Effector memory CD8-positive, alpha-beta T cell (primary cell): ENCODE data around the gene EHBP1.

Source experiments
- ATAC-seq: fragments of 150-1000 bp; cut with Tn5 transposase; replicated peaks from 2 replicates; pipeline ENCODE4 v1.10.0; 2021; ENCODE audit warnings: mild to moderate bottlenecking, moderate library complexity
- DNase-seq, 3 experiments: peaks; one replicate each; pipeline ENCODE4 v3.0.0; 2021
- H3K27ac Mint-ChIP-seq, 2 donors: one replicate each; pipeline ENCODE4 v1.8.0; 2022; ENCODE audit warnings: mild to moderate bottlenecking in 2 of 2, mixed read lengths in 2 of 2, moderate library complexity in 2 of 2
- H3K27me3 Mint-ChIP-seq, 2 donors: one replicate each; pipeline ENCODE4 v1.8.0; 2022; ENCODE audit warnings: mixed read lengths in 2 of 2
- H3K36me3 Mint-ChIP-seq: one replicate; pipeline ENCODE4 v1.8.0; 2022; ENCODE audit warnings: mild to moderate bottlenecking, moderate library complexity, mixed read lengths; ENCODE audit not compliant: insufficient read depth
- H3K4me1 Mint-ChIP-seq, 2 donors: one replicate each; pipeline ENCODE4 v1.8.0; 2022; ENCODE audit warnings: low read depth in 2 of 2, mixed read lengths in 2 of 2
- H3K4me3 Mint-ChIP-seq, 2 donors: one replicate each; pipeline ENCODE4 v1.8.0; 2022; ENCODE audit warnings: mild to moderate bottlenecking in 2 of 2, mixed read lengths in 2 of 2, moderate library complexity in 2 of 2
- H3K9me3 Mint-ChIP-seq, 2 donors: one replicate each; pipeline ENCODE4 v1.8.0; 2022; ENCODE audit warnings: mixed read lengths in 2 of 2

EHBP1 gene

GRCh38 chr2:62731275-62731674, 25.8 kb downstream of the EHBP1 start:
- no peak for DNase-seq
- Mint-ChIP-seq H3K4me1 (peaks cover 15 to 30% of the 10 kb centered on the region in 2 donors), H3K4me3 (no peak overlapping the region), H3K27me3 (no peaks in the 10 kb centered on the region), H3K27ac (no peak overlapping the region), H3K9me3 (peaks cover 3 to 7% of the 10 kb centered on the region in 2 donors), H3K36me3 (peaks cover 2% of the 10 kb centered on the region)
- ATAC-seq = no peak

GRCh38 chr2:62732262-62732777, 26.8 kb downstream of the EHBP1 start:
- peaks cover 3 to 7% of the 10 kb centered on the region in 2 donors for H3K9me3 Mint-ChIP-seq
- peaks cover 19 to 30% of the 10 kb centered on the region in 2 donors for H3K4me1 Mint-ChIP-seq
- no peak overlapping the region for H3K4me3 Mint-ChIP-seq
- DNase-seq (no peak), ATAC-seq (no peak)
- no peaks in the 10 kb centered on the region for H3K27me3 Mint-ChIP-seq
- H3K36me3 Mint-ChIP-seq = no peaks in the 10 kb centered on the region
- no peak overlapping the region for H3K27ac Mint-ChIP-seq

- DNase-seq (no peak), ATAC-seq (no peak)
- Mint-ChIP-seq H3K27ac (no peak overlapping the region), H3K9me3 (peaks cover 3 to 7% of the 10 kb centered on the region in 2 donors), H3K4me1 (peaks cover 19 to 26% of the 10 kb centered on the region in 2 donors), H3K4me3 (no peak overlapping the region), H3K27me3 (no peaks in the 10 kb centered on the region), H3K36me3 (no peaks in the 10 kb centered on the region)
Measured at GRCh38 chr2:62733546-62733945, 28.0 kb downstream of the EHBP1 start.

- ATAC-seq (no peak), DNase-seq (no peak)
- H3K4me3 Mint-ChIP-seq = no peak overlapping the region
- H3K27ac Mint-ChIP-seq = no peak overlapping the region
- H3K36me3 Mint-ChIP-seq = no peaks in the 10 kb centered on the region
- peaks cover under 1 to 7% of the 10 kb centered on the region in 2 donors for H3K9me3 Mint-ChIP-seq
- H3K4me1 Mint-ChIP-seq = peaks cover 21 to 24% of the 10 kb centered on the region in 2 donors
- H3K27me3 Mint-ChIP-seq = no peaks in the 10 kb centered on the region
Measured at GRCh38 chr2:62736899-62737559, 31.5 kb downstream of the EHBP1 start.

GRCh38 chr2:62738981-62739936, 33.7 kb downstream of the EHBP1 start:
- Mint-ChIP-seq H3K36me3 (no peaks in the 10 kb centered on the region), H3K4me1 (peaks cover 19 to 23% of the 10 kb centered on the region in 2 donors), H3K27me3 (no peaks in the 10 kb centered on the region), H3K9me3 (no peaks in the 10 kb centered on the region), H3K27ac (no peak overlapping the region), H3K4me3 (no peak overlapping the region)
- ATAC-seq (no peak), DNase-seq (no peak)

- no peaks in the 10 kb centered on the region for H3K27me3 Mint-ChIP-seq
- H3K4me1 Mint-ChIP-seq = peaks cover 15 to 23% of the 10 kb centered on the region in 2 donors
- DNase-seq = no peak
- no peaks in the 10 kb centered on the region for H3K9me3 Mint-ChIP-seq
- H3K27ac Mint-ChIP-seq = no peak overlapping the region
- ATAC-seq = no peak
- H3K4me3 Mint-ChIP-seq = no peak overlapping the region
- no peaks in the 10 kb centered on the region for H3K36me3 Mint-ChIP-seq
Measured at GRCh38 chr2:62740221-62740620, 34.7 kb downstream of the EHBP1 start.

GRCh38 chr2:62741127-62741526, 35.6 kb downstream of the EHBP1 start:
- DNase-seq (no peak), ATAC-seq (no peak)
- Mint-ChIP-seq H3K4me1 (peaks cover 15 to 20% of the 10 kb centered on the region in 2 donors), H3K27ac (no peak overlapping the region), H3K9me3 (no peaks in the 10 kb centered on the region), H3K4me3 (no peak overlapping the region), H3K36me3 (no peaks in the 10 kb centered on the region), H3K27me3 (no peaks in the 10 kb centered on the region)

- no peak for DNase-seq
- ATAC-seq = no peak
- no peaks in the 10 kb centered on the region for H3K9me3 Mint-ChIP-seq
- H3K4me1 Mint-ChIP-seq = peaks cover 12 to 15% of the 10 kb centered on the region in 2 donors
- H3K4me3 Mint-ChIP-seq = no peak overlapping the region
- H3K36me3 Mint-ChIP-seq = no peaks in the 10 kb centered on the region
- no peaks in the 10 kb centered on the region for H3K27me3 Mint-ChIP-seq
- H3K27ac Mint-ChIP-seq = no peak overlapping the region
Measured at GRCh38 chr2:62741954-62742722, 36.6 kb downstream of the EHBP1 start.

GRCh38 chr2:62743506-62743905, 38.0 kb downstream of the EHBP1 start:
- DNase-seq (no peak), ATAC-seq (no peak)
- H3K9me3 Mint-ChIP-seq = no peaks in the 10 kb centered on the region
- H3K27ac Mint-ChIP-seq = no peak overlapping the region
- no peaks in the 10 kb centered on the region for H3K27me3 Mint-ChIP-seq
- H3K4me3 Mint-ChIP-seq = no peak overlapping the region
- peaks cover 12 to 15% of the 10 kb centered on the region in 2 donors for H3K4me1 Mint-ChIP-seq
- H3K36me3 Mint-ChIP-seq = peaks cover 5% of the 10 kb centered on the region

- no peak overlapping the region for H3K4me3 Mint-ChIP-seq
- peaks cover 12 to 15% of the 10 kb centered on the region in 2 donors for H3K4me1 Mint-ChIP-seq
- DNase-seq (no peak), ATAC-seq (no peak)
- H3K36me3 Mint-ChIP-seq = peaks cover 5% of the 10 kb centered on the region
- H3K9me3 Mint-ChIP-seq = no peaks in the 10 kb centered on the region
- no peak overlapping the region for H3K27ac Mint-ChIP-seq
- no peaks in the 10 kb centered on the region for H3K27me3 Mint-ChIP-seq
Measured at GRCh38 chr2:62744603-62745002, 39.1 kb downstream of the EHBP1 start.

- H3K27ac Mint-ChIP-seq = no peak overlapping the region
- H3K27me3 Mint-ChIP-seq = no peaks in the 10 kb centered on the region
- ATAC-seq (no peak), DNase-seq (no peak)
- H3K4me1 Mint-ChIP-seq = peaks cover 16 to 20% of the 10 kb centered on the region in 2 donors
- H3K36me3 Mint-ChIP-seq = peaks cover 5% of the 10 kb centered on the region
- no peaks in the 10 kb centered on the region for H3K9me3 Mint-ChIP-seq
- no peak overlapping the region for H3K4me3 Mint-ChIP-seq
Measured at GRCh38 chr2:62745891-62746481, 40.5 kb downstream of the EHBP1 start.

GRCh38 chr2:62747169-62747568, 41.7 kb downstream of the EHBP1 start:
- Mint-ChIP-seq H3K4me3 (no peak overlapping the region), H3K36me3 (peaks cover 5% of the 10 kb centered on the region), H3K4me1 (peaks cover 14 to 28% of the 10 kb centered on the region in 2 donors), H3K9me3 (no peaks in the 10 kb centered on the region), H3K27me3 (no peaks in the 10 kb centered on the region), H3K27ac (no peak overlapping the region)
- no peak for DNase-seq
- ATAC-seq = no peak

GRCh38 chr2:62747876-62748275, 42.4 kb downstream of the EHBP1 start:
- H3K36me3 Mint-ChIP-seq = peaks cover 5% of the 10 kb centered on the region
- H3K27ac Mint-ChIP-seq = no peak overlapping the region
- ATAC-seq (no peak), DNase-seq (no peak)
- H3K4me1 Mint-ChIP-seq = peaks cover 14 to 27% of the 10 kb centered on the region in 2 donors
- H3K9me3 Mint-ChIP-seq = no peaks in the 10 kb centered on the region
- H3K27me3 Mint-ChIP-seq = no peaks in the 10 kb centered on the region
- H3K4me3 Mint-ChIP-seq = no peak overlapping the region
